WTC11 (cell line): ENCODE measurements around the gene GET4. TPM values are rescaled to one million over a fixed set of nuclear protein-coding genes. Genes with fewer than 3 reads are reported as not detected.

Experiments used
- ATAC-seq: fragments of 200-7000 bp; cut with Tn5 transposase; 2 replicates; pipeline ENCODE4 v1.10.0; 2021; ENCODE audit warnings: mild to moderate bottlenecking, moderate library complexity
- CTCF ChIA-PET: fragments of 300-600 bp; sonication (Branson Sonifier 250); formaldehyde crosslinking; loops from one replicate; lab custom pipeline; 2021; ENCODE audit warnings: antibody characterized with exemption; lab: Charles Lee
- POLR2A ChIA-PET: fragments of 350-600 bp; sonication (Branson Sonifier 250); formaldehyde crosslinking; loops from one replicate; lab custom pipeline; 2021; ENCODE audit warnings: antibody characterized with exemption; lab: Charles Lee
- DNase-seq: peaks from one replicate; pipeline ENCODE4 v3.0.0; 2021; ENCODE audit warnings: low spot score
- H3K27ac Mint-ChIP-seq: 2 replicates; pipeline ENCODE4 v1.8.0; 2021; ENCODE audit warnings: mixed read lengths
- H3K27me3 Mint-ChIP-seq: 2 replicates; pipeline ENCODE4 v1.8.0; 2021; ENCODE audit warnings: low read depth, mild to moderate bottlenecking, moderate library complexity, mixed read lengths
- H3K36me3 Mint-ChIP-seq: 2 replicates; pipeline ENCODE4 v1.8.0; 2021; ENCODE audit warnings: mixed read lengths
- H3K4me1 Mint-ChIP-seq: 2 replicates; pipeline ENCODE4 v1.8.0; 2022; ENCODE audit warnings: mixed read lengths
- H3K4me3 Mint-ChIP-seq: 2 replicates; pipeline ENCODE4 v1.8.0; 2021; ENCODE audit warnings: mild to moderate bottlenecking, moderate library complexity, mixed read lengths
- H3K9me3 Mint-ChIP-seq: 2 replicates; pipeline ENCODE4 v1.8.0; 2021; ENCODE audit warnings: mixed read lengths
- ATF2 ChIP-seq: sonication (generic); formaldehyde crosslinking; IDR thresholded peaks from 2 replicates; pipeline ENCODE4 v1.8.1; 2022; ENCODE audit warnings: low read depth, missing genetic modification reagents, borderline replicate concordance
- ATF6 ChIP-seq: sonication (generic); formaldehyde crosslinking; IDR thresholded peaks from 2 replicates; pipeline ENCODE4 v1.8.1; 2023; ENCODE audit warnings: mild to moderate bottlenecking, missing genetic modification reagents
- CBFB ChIP-seq: sonication (generic); formaldehyde crosslinking; IDR thresholded peaks from 2 replicates; pipeline ENCODE4 v1.8.1; 2022; ENCODE audit warnings: mild to moderate bottlenecking, low read depth, missing genetic modification reagents
- ETV6 ChIP-seq: sonication (generic); formaldehyde crosslinking; IDR thresholded peaks from 2 replicates; pipeline ENCODE4 v1.8.1; 2022; ENCODE audit warnings: mild to moderate bottlenecking, missing genetic modification reagents
- FOXK1 ChIP-seq: sonication (generic); formaldehyde crosslinking; IDR thresholded peaks from 2 replicates; pipeline ENCODE4 v1.8.0; 2022; ENCODE audit warnings: mild to moderate bottlenecking, moderate library complexity, missing genetic modification reagents
- FOXP1 ChIP-seq: sonication (generic); formaldehyde crosslinking; IDR thresholded peaks from 2 replicates; pipeline ENCODE4 v1.8.0; 2022; ENCODE audit warnings: missing genetic modification reagents, mild to moderate bottlenecking, moderate library complexity, borderline replicate concordance
- GTF2I ChIP-seq: fragments of 250-450 bp; sonication (Bioruptor Pico); conservative IDR thresholded peaks from 2 replicates; pipeline ENCODE4 v1.4.0; 2021; ENCODE audit warnings: mild to moderate bottlenecking
- HMGA2 ChIP-seq: fragments of 250-450 bp; sonication (Bioruptor Pico); IDR thresholded peaks from 2 replicates; pipeline ENCODE4 v1.4.0; 2021; ENCODE audit warnings: mild to moderate bottlenecking, moderate library complexity
- IRF2 ChIP-seq: sonication (generic); formaldehyde crosslinking; IDR thresholded peaks from 2 replicates; pipeline ENCODE4 v1.8.0; 2022; ENCODE audit warnings: low read depth, missing genetic modification reagents, borderline replicate concordance
- JUN ChIP-seq: sonication (generic); formaldehyde crosslinking; IDR thresholded peaks from 2 replicates; pipeline ENCODE4 v1.8.0; 2023; ENCODE audit warnings: mild to moderate bottlenecking, missing genetic modification reagents
- MAX ChIP-seq: sonication (generic); formaldehyde crosslinking; IDR thresholded peaks from 2 replicates; pipeline ENCODE4 v1.8.0; 2022; ENCODE audit warnings: mild to moderate bottlenecking, missing genetic modification reagents
- MXD4 ChIP-seq: fragments of 250-450 bp; sonication (Bioruptor Pico); IDR thresholded peaks from 2 replicates; pipeline ENCODE4 v1.8.0; 2021; ENCODE audit warnings: mild to moderate bottlenecking, moderate library complexity, borderline replicate concordance
- NR2C2 ChIP-seq: sonication (generic); formaldehyde crosslinking; IDR thresholded peaks from 2 replicates; pipeline ENCODE4 v1.8.0; 2022; ENCODE audit warnings: mild to moderate bottlenecking, missing genetic modification reagents
- NR3C1 ChIP-seq: sonication (generic); formaldehyde crosslinking; conservative IDR thresholded peaks from 2 replicates; pipeline ENCODE4 v1.8.1; 2023; ENCODE audit warnings: low read depth, mild to moderate bottlenecking, missing genetic modification reagents
- PRRX2 ChIP-seq: fragments of 250-450 bp; sonication (Bioruptor Pico); IDR thresholded peaks from 2 replicates; pipeline ENCODE4 v1.8.0; 2021; ENCODE audit warnings: mild to moderate bottlenecking
- SP1 ChIP-seq: sonication (generic); formaldehyde crosslinking; conservative IDR thresholded peaks from 2 replicates; pipeline ENCODE4 v1.8.1; 2022; ENCODE audit warnings: missing genetic modification reagents
- STAT6 ChIP-seq: sonication (generic); formaldehyde crosslinking; conservative IDR thresholded peaks from 2 replicates; pipeline ENCODE4 v1.8.1; 2023; ENCODE audit warnings: mild to moderate bottlenecking, low read depth, missing genetic modification reagents, moderate library complexity
- TCF7 ChIP-seq: sonication (generic); formaldehyde crosslinking; IDR thresholded peaks from 2 replicates; pipeline ENCODE4 v1.8.0; 2022; ENCODE audit warnings: mild to moderate bottlenecking, low read depth, missing genetic modification reagents, moderate library complexity
- TP53 ChIP-seq: sonication (generic); formaldehyde crosslinking; IDR thresholded peaks from 2 replicates; pipeline ENCODE4 v1.8.1; 2023; ENCODE audit warnings: mild to moderate bottlenecking, missing genetic modification reagents
- ZNF121 ChIP-seq: sonication (generic); formaldehyde crosslinking; IDR thresholded peaks from 2 replicates; pipeline ENCODE4 v1.8.0; 2023; ENCODE audit warnings: missing genetic modification reagents
- ZNF232 ChIP-seq: sonication (generic); formaldehyde crosslinking; IDR thresholded peaks from 2 replicates; pipeline ENCODE4 v1.8.0; 2022; ENCODE audit warnings: mild to moderate bottlenecking, missing genetic modification reagents
- ZNF396 ChIP-seq: fragments of 250-450 bp; sonication (Bioruptor Pico); IDR thresholded peaks from 2 replicates; pipeline ENCODE4 v1.8.0; 2021; ENCODE audit warnings: mild to moderate bottlenecking, moderate library complexity, borderline replicate concordance
- ZNF423 ChIP-seq: fragments of 250-450 bp; sonication (Bioruptor Pico); IDR thresholded peaks from 2 replicates; pipeline ENCODE4 v2.1.2; 2022; ENCODE audit warnings: mild to moderate bottlenecking, moderate library complexity
- ZNF532 ChIP-seq: fragments of 250-450 bp; sonication (Bioruptor Pico); IDR thresholded peaks from 2 replicates; pipeline ENCODE4 v1.9.0; 2021; ENCODE audit warnings: mild to moderate bottlenecking, borderline replicate concordance
- ZSCAN18 ChIP-seq: fragments of 250-450 bp; sonication (Bioruptor Pico); IDR thresholded peaks from 2 replicates; pipeline ENCODE4 v2.1.2; 2022; ENCODE audit warnings: mild to moderate bottlenecking, moderate library complexity
- total RNA-seq: library from RNA; stranded (reverse); gene quantifications from 3 replicates; pipeline ENCODE4 v1.2.3, GENCODE V29; 2021

The GET4 gene
- total RNA-seq, 1 experiment from 2014 or later: 73.0 TPM

- TF ChIP-seq FOXK1 (CRISPR knock-in tag) (no peak), ATF2 (CRISPR knock-in tag) (no peak), HMGA2 (CRISPR knock-in tag) (no peak), TP53 (CRISPR knock-in tag) (no peak), NR2C2 (CRISPR knock-in tag) (no peak), ZNF423 (CRISPR knock-in tag) (no peak), FOXP1 (CRISPR knock-in tag) (no peak), ZNF121 (no peak), ETV6 (CRISPR knock-in tag) (no peak)
Measured at GRCh38 chr7:863106-863505, 13.2 kb upstream of the GET4 start (continued).

GRCh38 chr7:865921-866320, 10.4 kb upstream of the GET4 start:
- Mint-ChIP-seq H3K27me3 (no peaks in the 10 kb centered on the region), H3K9me3 (no peaks in the 10 kb centered on the region), H3K4me3 (no peak overlapping the region), H3K4me1 (no peaks in the 10 kb centered on the region), H3K27ac (no peak overlapping the region), H3K36me3 (peaks cover 76% of the 10 kb centered on the region)
- CTCF ChIA-PET: no interaction called here
- POLR2A ChIA-PET: no interaction called here
- ATAC-seq: no peak
- no peak for DNase-seq
- TF ChIP-seq NR3C1 (CRISPR knock-in tag) (no peak), MXD4 (CRISPR knock-in tag) (no peak), NR2C2 (CRISPR knock-in tag) (no peak), PRRX2 (CRISPR knock-in tag) (no peak), STAT6 (CRISPR knock-in tag) (no peak), MAX (CRISPR knock-in tag) (no peak), HMGA2 (CRISPR knock-in tag) (no peak), ATF6 (CRISPR knock-in tag) (no peak), ZSCAN18 (CRISPR knock-in tag) (no peak), ZNF232 (CRISPR knock-in tag) (no peak), IRF2 (CRISPR knock-in tag) (no peak), GTF2I (no peak), TCF7 (no peak), ZNF396 (CRISPR knock-in tag) (no peak), JUN (CRISPR knock-in tag) (no peak), ZNF532 (no peak), CBFB (CRISPR knock-in tag) (no peak), SP1 (CRISPR knock-in tag) (no peak)
